ENCODE results near the gene ZFYVE28.

DNA sequence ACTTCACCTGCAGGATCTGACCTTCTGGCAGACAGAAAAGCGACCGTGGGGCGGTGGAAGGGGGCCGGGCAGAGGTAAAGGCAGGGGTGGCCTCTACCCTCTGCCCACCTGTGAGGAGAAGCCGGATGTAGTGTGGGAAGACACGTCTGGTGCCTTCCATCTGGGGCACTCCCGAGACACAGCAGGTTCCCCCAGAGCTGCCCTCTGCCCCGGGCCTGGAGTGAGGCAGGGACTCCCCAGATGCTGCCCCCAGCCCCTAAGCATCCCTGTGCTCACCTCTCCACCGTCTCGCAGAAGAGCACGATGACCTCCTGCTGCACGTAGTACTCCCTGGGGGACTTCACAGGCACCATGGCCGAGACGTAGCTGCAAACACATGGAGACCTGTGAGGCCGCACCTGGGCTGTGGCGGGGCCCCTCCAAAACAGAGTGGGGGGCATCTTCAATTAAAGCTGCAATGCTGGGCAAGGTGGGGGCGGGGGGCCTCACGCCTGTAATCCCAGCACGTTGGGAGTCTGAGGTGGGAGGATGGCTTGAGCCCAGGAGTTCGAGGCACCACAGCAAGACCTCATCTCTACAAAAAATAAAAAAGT is 81.2 kb downstream of the ZFYVE28 start:
- no peak for TF ChIP-seq POLR2AphosphoS5 (IDR thresholded peaks at IDR 0.05; ENCODE audit: low read depth, low read length)
- TF ChIP-seq, protein P1, sequence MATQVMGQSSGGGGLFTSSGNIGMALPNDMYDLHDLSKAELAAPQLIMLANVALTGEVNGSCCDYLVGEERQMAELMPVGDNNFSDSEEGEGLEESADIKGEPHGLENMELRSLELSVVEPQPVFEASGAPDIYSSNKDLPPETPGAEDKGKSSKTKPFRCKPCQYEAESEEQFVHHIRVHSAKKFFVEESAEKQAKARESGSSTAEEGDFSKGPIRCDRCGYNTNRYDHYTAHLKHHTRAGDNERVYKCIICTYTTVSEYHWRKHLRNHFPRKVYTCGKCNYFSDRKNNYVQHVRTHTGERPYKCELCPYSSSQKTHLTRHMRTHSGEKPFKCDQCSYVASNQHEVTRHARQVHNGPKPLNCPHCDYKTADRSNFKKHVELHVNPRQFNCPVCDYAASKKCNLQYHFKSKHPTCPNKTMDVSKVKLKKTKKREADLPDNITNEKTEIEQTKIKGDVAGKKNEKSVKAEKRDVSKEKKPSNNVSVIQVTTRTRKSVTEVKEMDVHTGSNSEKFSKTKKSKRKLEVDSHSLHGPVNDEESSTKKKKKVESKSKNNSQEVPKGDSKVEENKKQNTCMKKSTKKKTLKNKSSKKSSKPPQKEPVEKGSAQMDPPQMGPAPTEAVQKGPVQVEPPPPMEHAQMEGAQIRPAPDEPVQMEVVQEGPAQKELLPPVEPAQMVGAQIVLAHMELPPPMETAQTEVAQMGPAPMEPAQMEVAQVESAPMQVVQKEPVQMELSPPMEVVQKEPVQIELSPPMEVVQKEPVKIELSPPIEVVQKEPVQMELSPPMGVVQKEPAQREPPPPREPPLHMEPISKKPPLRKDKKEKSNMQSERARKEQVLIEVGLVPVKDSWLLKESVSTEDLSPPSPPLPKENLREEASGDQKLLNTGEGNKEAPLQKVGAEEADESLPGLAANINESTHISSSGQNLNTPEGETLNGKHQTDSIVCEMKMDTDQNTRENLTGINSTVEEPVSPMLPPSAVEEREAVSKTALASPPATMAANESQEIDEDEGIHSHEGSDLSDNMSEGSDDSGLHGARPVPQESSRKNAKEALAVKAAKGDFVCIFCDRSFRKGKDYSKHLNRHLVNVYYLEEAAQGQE (IDR thresholded peaks at IDR 0.05; ENCODE audit: insufficient read depth in 1 of 2, low read depth in 2 of 2, low read length in 2 of 2) = no peak
